GM12891 (cell line): Measurements from ENCODE around the gene LYPD3.

ENCODE experiments used
- POLR2A ChIP-seq: IDR thresholded peaks from 2 replicates; pipeline ENCODE4 v1.6.1; 2011; ENCODE audit warnings: low read depth, low read length, control low read depth
- POLR2AphosphoS5 ChIP-seq: IDR thresholded peaks from 2 replicates; pipeline ENCODE4 v1.6.1; 2011; ENCODE audit warnings: low read depth, low read length, control low read depth
- SPI1 ChIP-seq: IDR thresholded peaks from 2 replicates; pipeline ENCODE4 v1.6.1; 2011; ENCODE audit warnings: low read depth, low read length, control low read depth
- TAF1 ChIP-seq: IDR thresholded peaks from 2 replicates; pipeline ENCODE4 v1.6.1; 2011; ENCODE audit warnings: low read depth, low read length, control low read depth

- TF ChIP-seq POLR2A (no peak), SPI1 (no peak), TAF1 (no peak), POLR2AphosphoS5 (no peak)
Observed at GRCh38 chr19:43476606-43477005, 11.2 kb upstream of the LYPD3 start.
